Neuronal stem cell (in vitro differentiated cells): ENCODE results near the gene NARF.

Source experiments
- DNase-seq: peaks from one replicate; pipeline ENCODE4 v3.0.0-alpha.2; 2013; ENCODE audit warnings: low spot score
- H2AFZ ChIP-seq: one replicate; pipeline ENCODE4 v1.6.1; 2013; ENCODE audit warnings: mild to moderate bottlenecking, low read length, inconsistent platforms
- H2AK5ac ChIP-seq: 2 replicates; pipeline ENCODE4 v1.6.1; 2013; ENCODE audit warnings: low read depth, mild to moderate bottlenecking, inconsistent platforms, low read length, moderate library complexity, mixed read lengths
- H2BK120ac ChIP-seq: 2 replicates; pipeline ENCODE4 v1.6.1; 2013; ENCODE audit warnings: low read depth, mild to moderate bottlenecking, inconsistent platforms, low read length, moderate library complexity, mixed read lengths
- H2BK12ac ChIP-seq: one replicate; pipeline ENCODE4 v1.6.1; 2013; ENCODE audit warnings: low read length, inconsistent platforms
- H2BK15ac ChIP-seq: 2 replicates; pipeline ENCODE4 v1.6.1; 2013; ENCODE audit warnings: mild to moderate bottlenecking, low read length, inconsistent platforms, mixed read lengths
- H2BK5ac ChIP-seq: one replicate; pipeline ENCODE4 v1.6.1; 2013; ENCODE audit warnings: inconsistent platforms, mild to moderate bottlenecking, low read length, moderate library complexity
- H3K14ac ChIP-seq: one replicate; pipeline ENCODE4 v1.6.1; 2013; ENCODE audit warnings: low read length, inconsistent platforms
- H3K18ac ChIP-seq: 2 replicates; pipeline ENCODE4 v1.6.1; 2013; ENCODE audit warnings: low read length, inconsistent platforms
- H3K23ac ChIP-seq: 2 replicates; pipeline ENCODE4 v1.6.1; 2013; ENCODE audit warnings: low read depth, mild to moderate bottlenecking, mixed read lengths, low read length, inconsistent platforms; ENCODE audit not compliant: poor library complexity
- H3K27ac ChIP-seq: replicated peaks from 3 replicates; pipeline ENCODE4 v1.5.1; 2013; ENCODE audit warnings: low read length, inconsistent platforms
- H3K27me3 ChIP-seq, 3 experiments: 2 replicates each; pipeline ENCODE4 v1.6.1; 2013; ENCODE audit warnings: low read length in 3 of 3, mild to moderate bottlenecking in 2 of 3, inconsistent platforms in 1 of 3, low read depth in 1 of 3, mixed read lengths in 1 of 3, moderate library complexity in 1 of 3; ENCODE audit not compliant: control insufficient read depth in 3 of 3, insufficient read depth in 3 of 3
- H3K36me3 ChIP-seq, 2 donors: replicated peaks in 1 of 2; 2 replicates each; pipeline ENCODE4 v1.6.1; 2013; ENCODE audit warnings: low read length in 2 of 2; ENCODE audit not compliant: control insufficient read depth in 2 of 2, insufficient read depth in 2 of 2
- H3K4ac ChIP-seq: 2 replicates; pipeline ENCODE4 v1.6.1; 2013; ENCODE audit warnings: inconsistent platforms, mild to moderate bottlenecking, low read length, moderate library complexity
- H3K4me1 ChIP-seq, 2 donors: 1 replicate in 1 of 2; 2 replicates in 1 of 2; pipeline ENCODE4 v1.6.1; 2013; ENCODE audit warnings: low read length in 2 of 2, low read depth in 1 of 2; ENCODE audit not compliant: control insufficient read depth in 2 of 2, insufficient read depth in 1 of 2
- H3K4me2 ChIP-seq: one replicate; pipeline ENCODE4 v1.6.1; 2013; ENCODE audit warnings: mild to moderate bottlenecking, low read length, inconsistent platforms; ENCODE audit not compliant: insufficient read depth, poor library complexity, severe bottlenecking
- H3K4me3 ChIP-seq, 2 donors: 2 replicates each; pipeline ENCODE4 v1.5.1; 2013; ENCODE audit warnings: low read length in 2 of 2, mild to moderate bottlenecking in 2 of 2, inconsistent platforms in 1 of 2, moderate library complexity in 1 of 2
- H3K79me1 ChIP-seq: one replicate; pipeline ENCODE4 v1.6.1; 2013; ENCODE audit warnings: low read depth, mild to moderate bottlenecking, inconsistent platforms, low read length, moderate library complexity
- H3K9ac ChIP-seq: one replicate; pipeline ENCODE4 v1.6.1; 2013; ENCODE audit warnings: mild to moderate bottlenecking, low read depth, low read length, inconsistent platforms; ENCODE audit not compliant: poor library complexity
- H3K9me3 ChIP-seq, 2 donors: replicated peaks in 1 of 2; 2 replicates each; pipeline versions ENCODE3 to v1.6.1; 2013; ENCODE audit warnings: low read length in 2 of 2, mild to moderate bottlenecking in 2 of 2, inconsistent platforms in 1 of 2, low read depth in 1 of 2, mixed read lengths in 1 of 2, moderate library complexity in 1 of 2; ENCODE audit not compliant: control insufficient read depth in 2 of 2, insufficient read depth in 1 of 2
- H4K8ac ChIP-seq: one replicate; pipeline ENCODE4 v1.6.1; 2013; ENCODE audit warnings: low read depth, mild to moderate bottlenecking, inconsistent platforms, low read length, moderate library complexity
- H4K91ac ChIP-seq: one replicate; pipeline ENCODE4 v1.6.1; 2013; ENCODE audit warnings: low read length, low read depth, mild to moderate bottlenecking, inconsistent platforms; ENCODE audit not compliant: poor library complexity
- WGBS, 2 donors: extraction: QIAGEN DNeasy Blood & Tissue Kit; methylation state at CpG; one replicate each; pipeline ENCODE4 v1.1.7; 2013; ENCODE audit warnings: missing lambda C conversion rate in 2 of 2, mixed read lengths in 1 of 2; ENCODE audit not compliant: insufficient read length in 2 of 2, insufficient replicate concordance in 1 of 2; ENCODE audit errors: extremely low coverage in 2 of 2; 5-methylcytosine and 5-hydroxymethylcytosine counted together

The NARF gene

GRCh38 chr17:82519971-82520903, 61.7 kb downstream of the NARF start:
- Histone ChIP-seq H3K27ac (no peak overlapping the region), H3K4me2 (peak overlapping the region; percentile 76), H3K79me1 (peaks cover 7% of the 10 kb centered on the region), H3K27me3 (no peaks in the 10 kb centered on the region), H3K23ac (peak overlapping the region; percentile 73), H3K4ac (no peak overlapping the region), H3K9ac (peak overlapping the region; percentile 88), H2BK120ac (no peak overlapping the region), H2BK15ac (no peak overlapping the region), H3K36me3 (peaks cover 0 to 22% of the 10 kb centered on the region in 2 donors), H4K8ac (no peak overlapping the region), H2BK12ac (no peak overlapping the region), H3K14ac (no peak overlapping the region), H3K9me3 (peaks cover 0 to 4% of the 10 kb centered on the region in 2 donors), H3K18ac (peak overlapping the region; percentile 89), H3K4me3 (peak overlapping the region; percentile 68 to 99), H2AFZ (peak overlapping the region; percentile 66), H4K91ac (no peak overlapping the region), H2AK5ac (peak overlapping the region; percentile 79), H2BK5ac (no peak overlapping the region), H3K4me1 (no peaks in the 10 kb centered on the region)
- WGBS, 2 donors, result no CpG with 5 or more reads among the region's 94 CpGs
- DNase-seq, result no peak

- H3K14ac ChIP-seq, result no peak overlapping the region
- no peak overlapping the region for H2BK120ac ChIP-seq
- H2BK12ac ChIP-seq, result no peak overlapping the region
- H3K9ac ChIP-seq, result no peak overlapping the region
- H3K27ac ChIP-seq, result no peak overlapping the region
- peak overlapping the region; percentile 89 for H3K23ac ChIP-seq
- peaks cover 0 to 4% of the 10 kb centered on the region in 2 donors for H3K9me3 ChIP-seq
- peaks cover 6% of the 10 kb centered on the region in 2 donors for H3K4me1 ChIP-seq
- no peak overlapping the region for H2BK5ac ChIP-seq
- H3K79me1 ChIP-seq, result peaks cover 15% of the 10 kb centered on the region
- no peak overlapping the region for H2BK15ac ChIP-seq
- DNase-seq, result no peak
- H3K27me3 ChIP-seq, result no peaks in the 10 kb centered on the region
- no peak overlapping the region for H3K4me2 ChIP-seq
- H3K18ac ChIP-seq, result no peak overlapping the region
- peaks cover 2 to 27% of the 10 kb centered on the region in 2 donors for H3K36me3 ChIP-seq
- no peak overlapping the region for H2AK5ac ChIP-seq
- no CpG with 5 or more reads among the region's 4 CpGs for WGBS, 2 donors
- H3K4me3 ChIP-seq, result peak overlapping the region in 1 of 2 donors; percentile 40
- no peak overlapping the region for H4K91ac ChIP-seq
- no peak overlapping the region for H2AFZ ChIP-seq
- no peak overlapping the region for H3K4ac ChIP-seq
- no peak overlapping the region for H4K8ac ChIP-seq
These were observed 66.0 kb downstream of the NARF start for GRCh38 chr17:82524540-82524939.

GRCh38 chr17:82525712-82526111, 67.2 kb downstream of the NARF start:
- no peak overlapping the region for H2BK12ac ChIP-seq
- H4K91ac ChIP-seq, result no peak overlapping the region
- no CpG with 5 or more reads among the region's 4 CpGs for WGBS, 2 donors
- H3K27me3 ChIP-seq, result no peaks in the 10 kb centered on the region
- no peak overlapping the region for H2BK5ac ChIP-seq
- H3K18ac ChIP-seq, result no peak overlapping the region
- H3K36me3 ChIP-seq, result peaks cover 2 to 27% of the 10 kb centered on the region in 2 donors
- peaks cover 7 to 8% of the 10 kb centered on the region in 2 donors for H3K4me1 ChIP-seq
- no peak overlapping the region for H2AFZ ChIP-seq
- no peak overlapping the region for H3K23ac ChIP-seq
- no peak overlapping the region for H4K8ac ChIP-seq
- H3K9me3 ChIP-seq, result peaks cover 0 to 4% of the 10 kb centered on the region in 2 donors
- DNase-seq, result no peak
- no peak overlapping the region for H3K14ac ChIP-seq
- H3K4me2 ChIP-seq, result no peak overlapping the region
- H2BK120ac ChIP-seq, result no peak overlapping the region
- H3K9ac ChIP-seq, result no peak overlapping the region
- H3K27ac ChIP-seq, result no peak overlapping the region
- peaks cover 15% of the 10 kb centered on the region for H3K79me1 ChIP-seq
- H2BK15ac ChIP-seq, result no peak overlapping the region
- no peak overlapping the region for H3K4me3 ChIP-seq
- no peak overlapping the region for H2AK5ac ChIP-seq
- no peak overlapping the region for H3K4ac ChIP-seq

GRCh38 chr17:82527898-82528297, 69.4 kb downstream of the NARF start:
- peaks cover 15% of the 10 kb centered on the region for H3K79me1 ChIP-seq
- H3K9ac ChIP-seq, result no peak overlapping the region
- H2BK5ac ChIP-seq, result no peak overlapping the region
- DNase-seq, result no peak
- WGBS, 2 donors, result no CpG with 5 or more reads among the region's 8 CpGs
- no peak overlapping the region for H3K23ac ChIP-seq
- H2BK12ac ChIP-seq, result no peak overlapping the region
- H3K27me3 ChIP-seq, result no peaks in the 10 kb centered on the region
- H2BK120ac ChIP-seq, result no peak overlapping the region
- H3K4me1 ChIP-seq, result peaks cover 7 to 15% of the 10 kb centered on the region in 2 donors
- no peak overlapping the region for H3K4me2 ChIP-seq
- peak overlapping the region; percentile 4 for H3K14ac ChIP-seq
- H3K4ac ChIP-seq, result no peak overlapping the region
- no peak overlapping the region for H3K4me3 ChIP-seq
- no peak overlapping the region for H2AK5ac ChIP-seq
- peaks cover 2 to 22% of the 10 kb centered on the region in 2 donors for H3K36me3 ChIP-seq
- H2BK15ac ChIP-seq, result no peak overlapping the region
- no peak overlapping the region for H2AFZ ChIP-seq
- H4K8ac ChIP-seq, result no peak overlapping the region
- no peak overlapping the region for H3K18ac ChIP-seq
- no peaks in the 10 kb centered on the region for H3K9me3 ChIP-seq
- no peak overlapping the region for H3K27ac ChIP-seq
- H4K91ac ChIP-seq, result no peak overlapping the region
